HT1080 (cell line): Measurements from ENCODE around the gene ALG12. TPM values are rescaled to one million over a fixed set of nuclear protein-coding genes. Genes with fewer than 3 reads are reported as not detected.

ENCODE experiments used
- DNase-seq: peaks from one replicate; pipeline ENCODE4 v3.0.0-alpha.2; 2015; ENCODE audit warnings: low read depth
- total RNA-seq: library from RNA; depleted of rRNA; stranded (reverse); fragments of >200 nt; shearing (Covaris generic); gene quantifications from 2 replicates; pipeline ENCODE4 v1.2.3, GENCODE V29; 2014

The ALG12 gene
- total RNA-seq, 1 experiment from 2014 or later = 21.7 TPM

DNA sequence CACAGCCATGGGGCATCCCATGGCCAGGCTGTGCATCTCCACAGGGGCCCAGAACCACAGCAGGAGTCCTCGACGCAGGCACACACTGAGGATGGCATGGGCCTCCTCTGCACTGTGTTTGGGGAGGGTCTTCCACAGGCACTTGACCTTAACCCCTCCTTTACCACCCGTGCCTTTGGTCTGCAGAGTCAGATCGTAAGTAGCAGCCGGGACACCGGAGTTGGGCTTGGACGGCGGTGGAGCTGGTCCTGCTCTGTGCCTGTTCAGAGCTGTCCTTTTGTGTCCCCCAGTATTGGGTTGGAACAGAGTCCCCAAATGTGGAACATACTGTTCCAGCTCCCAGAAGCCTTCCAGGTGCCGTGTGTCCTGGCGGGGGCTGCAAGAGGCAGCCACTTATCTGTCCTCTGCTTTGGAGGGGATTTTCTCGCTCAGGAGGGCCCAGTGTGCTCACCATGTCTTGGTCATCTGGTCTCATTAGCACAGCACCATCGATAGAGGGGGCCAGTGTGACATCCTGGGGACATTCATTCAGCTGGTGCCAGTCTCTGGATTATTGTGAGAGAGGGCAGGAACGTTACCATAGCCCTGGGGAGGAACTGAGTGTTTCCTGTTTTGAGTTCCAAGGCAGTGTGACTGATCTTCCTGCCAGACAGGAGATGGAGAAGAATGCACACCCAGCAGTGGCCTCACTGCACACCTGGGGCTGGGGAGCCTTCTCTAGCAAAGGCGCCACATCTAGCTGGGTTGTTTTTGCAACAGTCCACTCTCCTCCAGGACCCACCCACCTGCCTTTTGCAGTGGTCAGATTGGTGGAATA, 12.6 kb upstream of the ALG12 start:
- DNase-seq = peak; percentile 83

DNA sequence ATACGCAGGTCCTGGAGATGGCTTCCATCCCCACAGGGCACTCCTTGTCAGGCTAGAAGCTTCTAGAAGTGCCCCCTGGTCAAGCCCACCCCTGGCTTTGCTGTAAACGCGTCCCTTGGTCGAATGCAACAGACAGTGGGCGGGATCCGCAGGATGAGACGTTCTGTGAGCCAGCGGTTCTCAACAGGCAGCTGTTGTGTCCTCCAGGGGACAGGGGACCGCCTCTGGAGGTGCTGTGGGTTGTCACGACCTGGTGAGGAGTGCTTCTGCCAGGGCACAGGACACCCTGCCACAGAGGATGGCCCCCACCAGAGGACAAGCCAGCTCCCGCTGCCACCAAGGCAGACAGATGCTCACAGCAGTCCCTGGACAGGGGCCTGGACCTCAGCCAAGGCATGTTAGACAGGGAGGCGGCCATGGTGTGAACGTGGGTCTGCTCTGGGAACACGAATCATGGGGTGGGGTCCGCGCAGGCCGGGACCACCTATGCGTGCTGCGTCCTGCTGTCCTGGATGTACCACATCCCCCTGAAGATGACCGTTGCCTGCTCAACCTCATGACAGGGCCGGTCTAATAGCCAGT, 11.8 kb upstream of the ALG12 start:
- no peak for DNase-seq

DNA sequence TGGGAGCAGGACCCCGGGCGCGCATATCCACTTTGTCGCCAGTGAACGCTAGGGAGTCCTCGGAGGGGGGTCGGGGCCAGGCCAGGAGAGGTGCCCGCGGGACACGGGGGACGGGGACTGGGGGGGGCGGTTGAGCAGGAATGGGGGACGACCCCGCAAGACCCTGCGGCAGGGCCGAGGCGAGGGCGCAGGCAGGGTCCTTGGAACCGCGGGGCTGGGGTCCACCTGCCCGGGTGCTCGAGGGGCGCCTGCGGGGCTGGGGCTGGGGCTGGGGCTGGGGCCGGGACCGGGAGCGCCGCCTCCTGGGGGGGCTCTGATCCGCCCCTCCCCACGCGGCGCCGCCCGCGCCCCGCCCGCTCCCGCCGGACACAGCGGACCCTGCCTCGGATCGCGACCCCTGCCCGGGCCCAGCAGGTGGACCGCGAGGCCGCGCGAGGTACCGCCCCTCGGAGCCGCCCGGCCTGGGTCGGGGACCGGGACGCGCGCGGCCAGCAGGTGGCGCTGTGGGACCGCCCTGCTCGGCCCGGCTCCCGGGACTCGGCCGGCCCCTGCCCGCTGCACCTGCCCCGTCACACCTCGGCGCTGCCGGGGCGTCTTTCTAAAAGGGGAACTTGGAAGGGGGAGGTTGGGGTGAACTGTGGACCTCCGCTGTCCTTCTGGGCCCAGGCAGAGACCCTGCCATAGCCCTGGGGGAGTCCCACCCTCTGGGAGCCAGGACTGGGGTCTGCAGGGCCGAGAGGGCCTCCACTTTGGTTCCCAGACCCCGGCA, 11.2 kb upstream of the ALG12 start:
- peak; percentile 29 for DNase-seq

DNA sequence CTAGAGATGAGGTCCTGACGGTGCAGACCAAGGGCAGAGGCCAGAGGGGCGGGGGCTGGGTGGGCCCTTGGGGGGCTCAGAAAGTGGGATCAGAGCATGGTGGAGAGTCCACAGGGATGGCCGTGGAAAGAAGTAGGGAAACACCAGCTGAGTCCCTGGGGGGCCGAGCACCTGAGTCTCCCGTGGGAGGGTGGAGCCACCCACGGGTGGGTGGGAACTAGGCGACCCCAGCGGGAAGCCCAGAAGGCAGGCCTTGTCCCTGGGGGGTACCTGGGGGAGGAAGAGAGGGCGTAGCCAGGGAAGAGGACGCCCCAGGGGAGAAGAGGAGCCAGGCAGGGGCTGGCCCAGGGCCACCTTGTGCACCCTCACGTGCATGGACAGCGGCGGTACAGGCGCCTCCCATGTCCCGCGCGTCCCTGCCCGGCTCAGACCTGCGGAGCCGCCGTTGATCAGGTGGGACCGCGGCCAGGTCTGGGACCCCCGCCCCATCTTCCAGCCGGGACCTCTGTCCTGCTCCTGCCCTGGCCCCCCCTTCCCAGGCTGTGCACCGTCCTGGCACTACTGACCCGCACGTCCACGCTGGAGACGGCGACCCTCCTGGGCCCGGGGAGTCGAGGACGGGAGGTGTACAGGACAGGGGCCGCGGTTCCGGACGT, 10.4 kb upstream of the ALG12 start:
- no peak for DNase-seq

DNA sequence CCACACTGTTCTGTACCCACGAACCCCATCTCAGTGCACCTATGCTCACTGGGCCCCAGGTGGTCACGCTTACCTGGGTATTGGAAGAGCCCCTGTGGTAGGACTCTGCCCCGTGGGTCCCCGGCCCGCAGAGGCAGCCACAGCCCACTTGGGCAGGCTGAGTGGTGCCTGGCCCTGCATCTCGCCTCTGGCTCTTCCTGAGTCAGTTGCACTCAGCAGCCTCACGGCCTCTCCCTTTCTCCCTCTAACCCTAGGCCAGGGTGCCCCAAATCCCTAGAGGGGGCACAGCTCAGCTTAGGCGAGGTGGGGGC, 9.9 kb upstream of the ALG12 start:
- DNase-seq = no peak

DNA sequence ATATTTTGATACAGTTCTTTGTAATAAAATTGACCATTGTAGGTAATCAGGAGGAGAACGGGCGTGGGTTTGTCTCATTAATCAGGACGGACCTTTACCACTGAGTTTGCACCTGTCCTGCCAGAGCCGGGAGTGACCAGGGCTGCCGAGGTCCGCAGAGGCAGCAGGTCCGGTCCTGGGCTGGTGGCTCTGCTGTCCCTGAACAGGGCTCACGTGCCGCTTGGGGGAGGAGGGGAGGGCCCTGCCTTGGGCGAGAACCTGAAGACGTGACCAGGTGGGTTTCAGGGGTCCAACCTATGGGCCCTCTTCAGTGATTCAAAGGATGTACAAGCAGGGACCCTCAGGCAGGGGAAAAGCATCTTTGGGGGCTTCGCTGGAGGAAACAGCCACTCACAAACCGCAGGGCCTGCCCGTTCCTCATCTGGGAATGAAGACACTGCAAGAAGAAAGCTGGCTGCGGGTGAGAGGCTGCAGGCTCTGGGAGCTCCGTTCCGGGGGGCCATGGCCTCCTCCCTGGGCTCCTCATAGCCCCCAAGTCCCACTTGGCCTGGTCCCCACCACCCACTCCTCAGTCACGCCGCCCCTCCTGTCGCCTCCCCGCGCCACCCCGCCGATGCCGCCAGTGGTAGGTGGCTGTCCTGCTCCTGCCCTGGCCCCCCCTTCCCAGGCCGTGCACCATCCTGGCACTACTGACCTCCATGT, 9.4 kb upstream of the ALG12 start:
- DNase-seq = no peak

DNA sequence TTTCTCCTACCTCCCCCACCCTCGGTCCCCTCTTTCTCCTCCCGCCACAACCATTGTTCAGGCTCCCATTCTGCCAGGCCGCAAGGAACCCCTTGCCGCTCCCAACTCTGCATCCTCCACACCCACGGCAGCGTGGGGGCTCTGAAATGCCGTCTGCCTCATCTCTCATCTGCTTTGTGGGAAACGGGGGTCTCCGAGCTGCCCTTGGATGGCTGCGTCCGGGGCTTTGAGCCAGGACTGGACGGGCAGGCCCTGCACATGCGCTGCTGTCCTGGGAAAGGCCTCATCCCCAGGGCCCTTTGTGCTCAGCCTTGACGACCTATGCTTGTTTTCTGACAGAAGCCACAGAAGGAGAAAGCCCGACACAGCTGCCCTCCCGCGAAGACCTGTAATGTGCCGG, 8.7 kb upstream of the ALG12 start:
- DNase-seq = no peak

DNA sequence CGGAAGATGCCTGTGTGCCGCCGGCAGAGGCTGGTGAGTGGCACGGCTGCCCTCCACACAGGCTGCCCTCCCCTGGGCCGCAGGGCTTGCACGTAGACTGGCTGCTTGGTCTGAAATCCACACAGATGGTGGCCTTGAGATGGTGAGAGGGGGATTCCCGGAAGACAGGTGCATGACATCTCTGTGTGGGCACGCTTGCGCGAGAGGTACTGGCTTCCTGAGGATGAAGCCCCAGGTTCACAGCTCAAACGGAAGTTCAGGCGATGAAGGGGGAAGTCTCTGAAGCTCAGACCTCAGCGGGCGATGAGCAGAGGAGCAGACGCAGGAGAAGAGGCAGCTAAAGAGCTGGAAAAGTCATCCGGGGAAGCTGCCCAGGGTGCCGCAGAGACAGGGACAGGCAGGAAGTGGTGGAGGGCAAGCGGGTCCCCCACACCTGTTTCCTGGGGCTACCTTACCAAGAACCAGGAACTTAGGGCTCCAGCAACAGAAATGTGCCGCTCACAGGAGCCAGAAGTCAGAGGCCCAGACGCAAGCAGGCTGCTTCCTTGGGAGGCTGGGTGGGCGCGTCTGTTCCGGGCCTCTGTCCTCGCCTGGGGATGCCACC, 7.4 kb upstream of the ALG12 start:
- no peak for DNase-seq

DNA sequence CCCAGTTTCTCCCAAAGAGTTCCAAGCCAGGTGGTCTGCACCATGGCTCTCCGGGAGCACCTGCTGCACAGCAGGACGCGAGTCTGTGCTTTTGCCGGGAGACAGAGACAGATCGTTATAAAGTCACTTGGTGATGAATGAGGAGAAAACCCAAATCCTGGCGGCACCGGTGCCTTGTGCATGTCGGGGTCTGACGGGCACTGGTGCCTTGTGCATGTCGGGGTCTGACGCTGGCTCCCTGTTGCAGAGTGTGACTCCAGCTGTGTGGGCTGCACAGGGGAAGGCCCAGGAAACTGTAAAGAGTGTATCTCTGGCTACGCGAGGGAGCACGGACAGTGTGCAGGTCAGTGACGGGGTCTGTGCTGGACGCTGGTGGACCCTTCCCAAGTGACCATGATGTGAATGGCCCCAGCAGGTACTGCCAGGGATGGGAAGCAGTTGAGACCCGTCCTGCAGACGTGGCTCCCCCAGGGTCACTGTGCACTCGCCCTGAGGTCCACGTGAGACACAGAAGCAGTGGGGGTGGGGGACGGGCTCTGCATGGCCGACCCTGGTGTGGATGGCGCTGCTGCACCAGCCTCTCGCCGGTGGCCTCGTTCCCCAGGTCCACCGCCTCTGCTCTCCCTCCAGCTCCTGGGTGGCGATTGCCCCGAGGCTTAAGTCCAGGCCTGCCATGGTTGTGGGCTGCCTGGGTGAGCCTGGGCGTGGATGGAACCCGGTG, 6.0 kb upstream of the ALG12 start:
- no peak for DNase-seq

DNA sequence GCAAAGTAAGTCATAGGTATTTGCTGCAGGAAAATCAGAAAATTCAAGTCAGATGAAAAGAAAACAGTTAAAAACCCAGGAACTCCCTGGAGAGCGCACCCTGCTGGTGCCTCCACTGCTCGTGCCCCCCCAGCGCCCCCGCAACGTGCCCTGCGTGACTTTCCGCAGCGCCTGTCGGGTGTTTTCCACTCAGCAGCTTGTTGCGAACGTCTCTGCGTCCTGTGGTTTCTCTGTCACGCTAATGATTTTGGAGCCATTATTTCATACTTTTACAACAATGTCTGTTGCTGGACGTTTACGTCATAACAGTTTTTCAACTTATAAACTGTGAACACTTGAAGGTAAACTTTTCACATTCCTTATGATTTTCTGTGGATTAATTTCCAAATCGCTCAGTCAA, 5.2 kb upstream of the ALG12 start:
- DNase-seq = no peak

DNA sequence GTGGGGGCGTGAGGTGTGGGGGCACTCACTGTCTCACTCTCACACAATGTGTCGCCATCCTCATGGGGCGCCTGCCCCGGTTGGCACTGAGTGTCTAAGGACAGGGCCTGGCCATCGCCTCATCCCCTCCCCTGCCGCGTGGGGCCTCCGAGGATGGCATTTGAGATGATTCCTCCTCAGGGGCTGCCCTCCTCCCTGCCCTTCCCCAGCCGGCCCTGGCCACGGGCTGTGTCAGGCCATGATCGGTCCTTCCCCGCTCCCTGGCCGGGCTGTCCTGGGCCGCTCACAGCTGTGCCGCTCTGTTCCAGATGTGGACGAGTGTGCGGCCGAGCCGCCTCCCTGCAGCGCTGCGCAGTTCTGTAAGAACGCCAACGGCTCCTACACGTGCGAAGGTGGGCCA, 4.7 kb upstream of the ALG12 start:
- no peak for DNase-seq

DNA sequence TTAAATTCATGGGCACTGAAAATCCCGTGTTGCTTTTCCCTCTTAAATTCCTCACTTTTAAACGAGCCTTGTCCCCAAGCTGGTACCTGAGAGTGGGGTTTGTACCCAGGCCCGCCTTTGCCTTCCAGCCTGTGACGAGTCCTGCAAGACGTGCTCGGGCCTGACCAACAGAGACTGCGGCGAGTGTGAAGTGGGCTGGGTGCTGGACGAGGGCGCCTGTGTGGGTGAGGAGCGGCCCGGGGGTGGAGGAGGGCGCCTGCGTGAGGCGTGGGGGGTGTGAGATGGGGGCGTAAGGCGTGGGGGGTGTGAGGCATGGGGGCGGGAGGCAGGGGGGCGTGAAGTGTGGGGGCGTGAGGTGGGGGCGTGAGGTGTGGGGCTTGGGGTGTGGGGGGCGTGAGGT, 4.2 kb upstream of the ALG12 start:
- no peak for DNase-seq

DNA sequence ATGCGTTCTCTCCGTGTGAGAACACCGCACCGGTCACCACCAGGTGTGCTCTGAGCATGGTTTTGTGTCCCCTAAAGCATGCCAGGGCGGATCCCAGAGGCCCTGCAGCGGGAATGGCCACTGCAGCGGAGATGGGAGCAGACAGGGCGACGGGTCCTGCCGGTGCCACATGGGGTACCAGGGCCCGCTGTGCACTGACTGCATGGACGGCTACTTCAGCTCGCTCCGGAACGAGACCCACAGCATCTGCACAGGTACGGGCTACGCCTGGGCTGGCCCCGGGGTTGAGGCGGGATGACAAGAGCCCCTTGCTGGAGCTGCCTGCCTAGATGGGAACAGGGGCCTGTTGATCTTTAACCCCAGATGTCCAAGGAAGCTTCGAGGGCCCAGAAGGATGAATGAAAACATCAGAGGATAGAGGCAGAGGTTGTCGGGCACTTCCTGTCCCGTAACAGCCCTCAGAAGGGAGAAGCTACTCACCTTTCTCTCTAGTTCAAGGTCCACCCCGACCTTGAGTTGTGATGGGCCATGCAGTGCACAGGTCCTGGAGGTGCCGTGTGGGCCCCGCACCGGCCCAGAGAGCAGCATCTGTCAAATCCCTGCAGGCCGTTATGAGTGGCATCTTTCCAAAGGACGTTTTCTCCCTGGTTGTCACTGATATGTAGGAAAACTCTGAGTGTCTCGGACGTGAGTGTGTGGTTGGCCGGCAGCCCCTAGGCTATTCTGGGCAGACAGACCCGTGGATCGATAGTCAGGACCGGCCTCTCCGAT, 3.5 kb upstream of the ALG12 start:
- DNase-seq = no peak

DNA sequence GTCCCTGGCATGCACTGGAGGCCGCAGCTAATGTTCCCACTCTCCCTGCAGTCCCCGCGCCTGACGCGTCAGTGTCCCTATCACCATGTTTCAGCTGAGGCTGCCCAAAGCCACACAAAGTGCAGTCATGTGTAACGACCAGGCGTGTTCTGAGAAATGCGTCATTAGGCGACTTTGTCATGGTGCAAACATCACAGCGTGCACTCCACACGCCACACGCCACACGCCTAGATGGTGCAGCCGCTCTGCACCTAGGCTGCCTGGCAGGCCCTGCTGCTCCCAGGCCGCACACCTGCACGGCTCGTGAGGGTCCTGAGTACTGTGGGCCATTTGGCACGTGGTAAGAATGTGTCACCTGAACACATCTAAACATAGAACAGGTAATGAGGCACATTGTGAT, 2.6 kb upstream of the ALG12 start:
- no peak for DNase-seq

DNA sequence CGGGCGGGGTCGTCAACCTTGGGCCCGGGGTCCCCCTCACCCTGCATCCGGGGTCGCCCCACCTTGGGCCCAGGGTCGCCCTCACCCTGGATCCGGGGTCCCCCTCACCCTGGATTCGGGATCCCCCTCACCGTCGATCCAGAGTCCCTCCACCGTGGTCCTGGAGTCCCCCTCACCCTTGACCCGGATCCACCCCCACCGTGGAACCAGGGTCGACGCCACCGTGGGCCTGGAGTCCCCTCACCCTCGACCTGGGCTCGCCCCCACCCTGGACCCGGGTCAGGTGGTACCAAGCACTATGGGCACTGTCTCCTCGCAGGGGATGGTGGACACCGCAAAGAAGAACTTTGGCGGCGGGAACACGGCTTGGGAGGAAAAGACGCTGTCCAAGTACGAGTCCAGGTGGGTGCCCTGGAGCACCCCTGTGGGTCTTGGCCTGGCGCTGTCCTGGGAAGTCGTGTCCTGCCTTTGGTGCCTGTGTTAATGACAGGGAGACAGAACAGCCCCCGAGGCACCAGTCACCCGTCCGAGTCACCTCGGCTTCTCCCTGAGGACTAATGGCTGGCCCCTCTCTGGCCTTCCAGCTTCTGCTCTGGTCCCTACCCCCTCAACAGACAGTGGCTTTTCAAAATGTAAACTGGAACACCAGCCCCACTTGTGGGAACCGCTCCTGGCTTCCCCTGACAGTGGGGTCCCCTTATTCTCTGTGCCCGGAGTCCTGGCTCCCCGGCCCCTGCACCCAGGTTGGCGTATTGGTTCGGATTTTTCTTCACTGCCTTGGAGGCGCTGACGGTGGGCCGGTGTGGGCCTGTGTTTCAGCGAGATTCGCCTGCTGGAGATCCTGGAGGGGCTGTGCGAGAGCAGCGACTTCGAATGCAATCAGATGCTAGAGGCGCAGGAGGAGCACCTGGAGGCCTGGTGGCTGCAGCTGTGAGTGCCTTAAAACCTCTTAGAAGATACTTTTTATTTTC, 958 bp upstream of the ALG12 start:
- no peak for DNase-seq

DNA sequence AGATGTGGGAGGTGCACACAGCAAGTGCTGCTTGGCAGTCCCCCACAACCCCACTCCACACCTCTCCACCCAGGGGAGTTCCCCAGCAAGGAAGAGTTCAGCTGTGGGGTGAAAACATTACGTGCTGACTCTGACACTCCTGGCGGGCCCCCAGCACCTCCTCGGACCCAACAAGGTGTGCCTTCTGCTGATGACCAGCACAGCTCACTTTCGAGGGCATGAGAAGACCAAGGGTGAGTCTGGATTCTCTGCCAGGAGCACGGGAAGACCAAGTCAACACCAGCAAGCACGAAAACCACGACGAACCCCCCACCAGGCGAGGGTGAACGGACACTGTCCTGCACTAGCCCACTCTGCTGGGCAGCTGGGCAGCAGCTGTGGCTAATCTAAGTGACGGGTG, 1.4 kb downstream of the ALG12 start:
- no peak for DNase-seq

DNA sequence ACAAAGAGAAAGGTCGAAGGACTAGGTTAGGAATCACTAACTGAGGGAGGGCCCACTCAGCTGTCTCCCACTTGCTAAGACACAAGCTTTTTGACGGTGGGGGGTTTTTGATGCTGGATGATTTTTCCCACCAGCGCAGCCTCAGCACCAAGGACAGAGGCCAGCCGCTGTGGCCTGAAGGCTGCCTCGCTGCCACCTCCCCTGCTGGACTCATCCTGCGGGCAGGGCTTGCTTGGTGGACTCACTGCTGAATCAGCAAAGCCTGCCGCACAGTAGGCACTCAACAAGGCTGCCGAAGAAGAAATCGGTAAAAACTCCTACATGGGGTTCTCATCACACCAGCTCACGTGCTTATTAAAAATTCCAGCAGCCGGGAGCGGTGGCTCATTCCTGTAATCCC, 2.6 kb downstream of the ALG12 start:
- no peak for DNase-seq

DNA sequence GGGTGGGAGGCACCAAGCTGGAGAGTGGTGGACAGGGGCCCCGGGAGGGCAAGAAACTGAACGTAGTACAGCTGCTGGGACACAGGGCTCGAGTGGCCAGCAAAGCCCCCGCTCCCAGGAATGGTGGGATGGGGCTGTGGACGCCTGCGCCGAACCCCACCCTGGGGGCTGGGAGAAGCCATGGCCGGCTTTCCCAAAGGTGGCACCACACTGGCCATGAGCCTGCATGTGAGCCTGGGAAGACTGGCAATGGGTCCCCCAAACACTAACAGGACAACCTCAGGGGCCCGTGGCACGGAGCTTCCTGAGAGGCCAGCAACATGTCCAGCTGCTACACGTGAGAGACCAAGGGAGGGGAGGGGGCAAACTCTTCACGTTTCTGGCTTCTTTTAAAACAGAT, 4.0 kb downstream of the ALG12 start:
- no peak for DNase-seq

DNA sequence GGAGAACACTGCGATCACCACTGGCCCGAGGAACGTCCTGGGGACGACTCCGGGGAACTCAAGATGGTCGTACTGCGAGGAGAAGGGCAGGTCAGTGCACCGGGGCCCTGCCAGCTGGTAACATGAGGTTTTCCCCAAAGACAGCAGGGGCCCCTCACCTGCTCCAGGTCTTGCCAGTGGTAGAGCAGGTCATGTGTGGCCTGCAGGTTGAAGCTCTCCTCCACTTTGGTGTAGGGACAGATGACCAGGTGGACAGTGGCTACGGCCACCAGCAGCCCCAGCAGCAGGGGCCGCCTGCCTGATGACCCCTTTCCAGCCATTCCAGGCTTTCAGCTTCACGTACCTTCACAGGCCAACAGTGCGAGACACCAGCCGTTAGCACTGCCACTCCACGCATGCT, 4.8 kb downstream of the ALG12 start:
- DNase-seq = no peak
